ENCODE data around the gene MCM3AP.

Gene MCM3AP

GRCh38 chr21:46252840-46253239 lies 32.6 kb downstream of the MCM3AP start:
- Histone ChIP-seq H3K9me3 (no peaks in the 10 kb centered on the region; the same call in 1 of the 2 replicates), H3K4me3 (ENCODE audit: low read depth, low read length) (no peak overlapping the region), H3K4me1 (peaks cover 3% of the 10 kb centered on the region; the same call in 1 of the 2 replicates), H3K36me3 (peaks cover 84% of the 10 kb centered on the region), H3K27me3 (no peaks in the 10 kb centered on the region)
- TF ChIP-seq CTCF (IDR thresholded peaks at IDR 0.05; ENCODE audit: low read depth, low read length): no peak
- no peak for DNase-seq

- Histone ChIP-seq H3K36me3 (peaks cover 83% of the 10 kb centered on the region), H3K4me3 (ENCODE audit: low read depth, low read length) (no peak overlapping the region), H3K27me3 (no peaks in the 10 kb centered on the region), H3K9me3 (no peaks in the 10 kb centered on the region; the same call in 1 of the 2 replicates), H3K4me1 (peaks cover 3% of the 10 kb centered on the region; the same call in 1 of the 2 replicates)
- no peak for TF ChIP-seq CTCF (IDR thresholded peaks at IDR 0.05; ENCODE audit: low read depth, low read length)
- DNase-seq: no peak
Observed at GRCh38 chr21:46250146-46250725, 35.2 kb downstream of the MCM3AP start.

- Histone ChIP-seq H3K27me3 (no peaks in the 10 kb centered on the region), H3K36me3 (peaks cover 83% of the 10 kb centered on the region), H3K9me3 (no peaks in the 10 kb centered on the region; the same call in 1 of the 2 replicates), H3K4me3 (ENCODE audit: low read depth, low read length) (no peak overlapping the region), H3K4me1 (peaks cover under 1% of the 10 kb centered on the region; the same call in 1 of the 2 replicates)
- DNase-seq: no peak
- TF ChIP-seq CTCF (IDR thresholded peaks at IDR 0.05; ENCODE audit: low read depth, low read length): no peak
Observed at GRCh38 chr21:46248827-46249226, 36.6 kb downstream of the MCM3AP start.

GRCh38 chr21:46248422-46248782 lies 37.0 kb downstream of the MCM3AP start:
- no peak for DNase-seq
- no peak overlapping the region for H3K4me3 ChIP-seq (ENCODE audit: low read depth, low read length)
- H3K36me3 ChIP-seq: peaks cover 86% of the 10 kb centered on the region
- H3K4me1 ChIP-seq: peaks cover 1% of the 10 kb centered on the region; the same call in 1 of the 2 replicates
- H3K9me3 ChIP-seq: no peaks in the 10 kb centered on the region; the same call in 1 of the 2 replicates
- no peak for TF ChIP-seq CTCF (IDR thresholded peaks at IDR 0.05; ENCODE audit: low read depth, low read length)
- H3K27me3 ChIP-seq: no peaks in the 10 kb centered on the region

GRCh38 chr21:46247699-46248421 lies 37.6 kb downstream of the MCM3AP start:
- Histone ChIP-seq H3K9me3 (no peaks in the 10 kb centered on the region; the same call in 1 of the 2 replicates), H3K4me3 (ENCODE audit: low read depth, low read length) (no peak overlapping the region), H3K4me1 (peaks cover 6% of the 10 kb centered on the region), H3K27me3 (no peaks in the 10 kb centered on the region), H3K36me3 (peaks cover 87% of the 10 kb centered on the region)
- TF ChIP-seq CTCF (IDR thresholded peaks at IDR 0.05; ENCODE audit: low read depth, low read length): no peak
- DNase-seq: no peak

- no peak for DNase-seq
- Histone ChIP-seq H3K4me1 (peaks cover 6% of the 10 kb centered on the region), H3K27me3 (no peaks in the 10 kb centered on the region), H3K36me3 (peaks cover 92% of the 10 kb centered on the region), H3K9me3 (no peaks in the 10 kb centered on the region; the same call in 1 of the 2 replicates), H3K4me3 (ENCODE audit: low read depth, low read length) (no peak overlapping the region)
- TF ChIP-seq CTCF (IDR thresholded peaks at IDR 0.05; ENCODE audit: low read depth, low read length): no peak
Observed at GRCh38 chr21:46246345-46246744, 39.1 kb downstream of the MCM3AP start.

Measured in BE2C (cell line).